HS-5 (cell line): ENCODE measurements around the gene PDCD2L.

ENCODE experiments used
- DNase-seq: peaks from one replicate; pipeline ENCODE4 v3.0.0-alpha.2; 2012; ENCODE audit warnings: low read depth

PDCD2L gene

DNA sequence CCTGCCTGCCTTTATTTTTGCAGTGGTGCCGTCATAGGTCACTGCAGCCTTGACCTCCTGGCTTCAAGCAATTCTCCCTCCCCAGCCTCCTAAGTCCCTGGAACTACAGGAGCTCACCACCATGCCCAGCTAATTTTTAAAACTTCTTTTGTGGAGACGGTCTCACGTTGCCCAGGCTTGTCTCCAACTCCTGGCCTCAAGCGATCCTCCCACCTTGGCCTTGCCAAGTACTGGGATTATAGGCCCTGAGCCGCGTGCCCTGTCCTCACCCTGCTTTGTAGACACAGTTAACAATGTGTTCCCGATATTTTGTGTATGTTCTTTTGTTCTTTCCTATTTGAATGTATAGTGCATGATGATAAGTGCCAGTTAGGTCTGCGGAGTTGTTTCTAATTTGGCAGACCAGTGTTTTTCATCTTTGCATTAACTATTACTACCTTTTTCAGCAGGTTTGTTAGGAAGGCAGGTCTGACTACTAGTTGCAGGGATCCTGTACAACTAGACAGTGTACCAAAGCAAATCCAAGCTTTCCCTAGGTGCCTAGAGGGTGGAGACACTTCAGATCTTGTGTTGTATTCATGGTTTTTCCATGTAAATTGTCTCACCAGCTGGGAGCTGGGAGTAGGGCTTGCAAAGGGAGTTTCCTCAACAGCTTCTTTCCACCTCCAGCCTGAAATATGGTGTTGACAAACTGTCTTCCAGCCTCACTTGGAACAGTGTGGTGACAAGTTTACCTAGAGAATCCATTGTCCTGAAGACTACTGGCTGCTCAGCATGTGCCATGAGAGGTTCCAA lies 67.9 kb downstream of the PDCD2L start:
- no peak for DNase-seq

DNA sequence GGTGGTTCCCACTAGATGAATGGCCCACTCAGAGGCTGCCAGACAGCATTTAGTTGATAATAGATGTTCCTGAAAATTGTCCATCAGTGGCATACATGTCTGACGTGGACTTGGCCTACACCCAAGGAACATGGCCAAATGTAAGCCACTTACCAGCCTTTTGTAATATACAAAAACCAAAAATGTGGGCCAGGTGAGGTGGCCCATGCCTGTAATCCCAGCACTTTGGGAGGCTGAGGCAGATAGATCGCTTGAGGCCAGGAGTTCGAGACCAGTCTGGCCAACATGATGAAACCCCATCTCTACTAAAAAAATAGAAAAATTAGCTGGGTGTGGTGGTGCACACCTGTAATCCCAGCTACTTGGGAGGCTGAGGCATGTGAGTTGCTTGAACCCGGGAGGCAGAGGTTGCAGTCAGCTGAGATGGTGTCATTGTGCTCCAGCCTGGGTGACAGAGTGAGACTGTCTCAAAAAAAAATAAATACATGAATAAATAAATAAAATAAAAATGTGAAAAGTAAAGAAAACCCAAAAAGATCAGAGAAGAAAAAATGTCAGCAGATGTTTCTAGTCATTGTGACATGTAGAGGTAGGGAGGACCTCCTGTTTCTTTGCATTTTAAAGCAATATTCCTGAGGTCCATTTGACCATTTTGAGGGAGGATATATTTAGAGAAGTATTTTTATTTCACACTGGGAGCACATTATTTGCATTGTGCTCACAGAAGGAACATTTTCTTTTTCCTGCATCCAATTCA lies 70.2 kb downstream of the PDCD2L start:
- DNase-seq, result no peak

DNA sequence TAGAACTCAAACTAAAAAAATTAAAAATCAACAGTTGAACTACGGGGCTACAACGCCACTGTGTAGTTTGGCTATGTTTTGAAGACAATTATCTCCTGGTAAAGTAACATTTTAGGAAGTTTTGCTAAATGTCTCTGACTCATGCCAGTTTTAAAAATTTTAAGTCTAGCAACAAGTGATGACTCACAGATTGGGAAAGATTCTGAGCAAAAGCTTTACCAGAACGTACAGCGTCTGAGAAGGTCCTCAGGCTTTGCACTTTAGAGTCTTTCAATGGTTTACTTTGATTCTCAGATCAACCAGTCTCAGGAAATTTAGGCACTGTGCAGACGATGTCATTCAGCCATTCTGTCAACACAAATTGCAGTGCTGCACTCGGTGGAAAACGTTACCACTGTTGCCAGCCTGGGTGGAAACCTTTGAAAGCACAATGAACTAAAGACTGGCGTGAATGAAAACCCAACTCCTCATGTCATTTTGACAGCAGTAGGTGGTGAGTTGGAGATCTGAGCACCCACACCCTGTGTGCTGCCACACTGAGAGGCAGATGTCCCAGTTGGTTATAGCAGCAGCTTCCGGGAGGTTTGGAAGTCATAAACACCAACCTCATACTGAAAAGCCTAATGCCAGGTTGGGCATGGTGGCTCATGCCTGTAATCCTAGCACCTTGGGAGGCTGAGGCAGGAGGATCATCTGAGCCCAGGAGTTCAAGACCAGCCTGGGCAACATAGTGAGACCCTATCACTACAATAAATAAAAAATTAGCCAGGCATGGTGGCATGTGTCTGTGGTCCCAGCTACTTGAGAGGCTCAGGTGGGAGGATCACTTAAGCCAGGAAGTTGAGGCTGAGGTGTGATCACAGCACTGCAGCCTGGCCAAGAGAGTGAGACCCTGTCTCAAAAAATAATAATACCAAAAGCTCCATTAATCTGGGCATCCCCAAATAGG lies 71.1 kb downstream of the PDCD2L start:
- peak; percentile 76 for DNase-seq
